Measurements from ENCODE around the gene APOBEC3F.

APOBEC3F gene

DNA sequence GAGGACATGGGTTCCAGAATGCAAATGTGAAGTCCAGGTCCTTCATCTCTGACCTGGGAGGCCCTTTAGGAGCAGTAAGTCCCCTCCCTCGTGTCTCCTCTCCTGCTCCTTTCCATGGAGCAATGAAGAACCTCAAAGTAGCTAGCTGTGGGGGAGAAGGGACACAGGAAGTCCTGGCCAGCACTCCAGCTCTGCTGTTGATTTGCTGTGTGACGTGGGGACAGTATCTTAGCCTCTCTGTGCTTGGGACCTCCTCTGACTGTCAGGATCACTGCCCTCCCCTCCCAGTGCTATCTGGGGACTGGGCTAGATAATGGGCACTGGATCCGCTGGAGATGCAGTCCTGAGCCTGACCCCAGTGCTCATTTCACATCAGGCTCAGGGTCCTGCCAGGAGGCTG is 55.3 kb downstream of the APOBEC3F start:
- no peak for DNase-seq

GRCh38 chr22:39097098-39098020 is 56.7 kb downstream of the APOBEC3F start, which contains the start of gene APOBEC3H:
Gene APOBEC3H, plus strand, starts transcription at chr22:39097244. Its CDS starts 3,035 bp downstream, at chr22:39100279.
- DNase-seq, result no peak

- no peak for DNase-seq
Measured at GRCh38 chr22:39098026-39098425, 57.4 kb downstream of the APOBEC3F start.

DNA sequence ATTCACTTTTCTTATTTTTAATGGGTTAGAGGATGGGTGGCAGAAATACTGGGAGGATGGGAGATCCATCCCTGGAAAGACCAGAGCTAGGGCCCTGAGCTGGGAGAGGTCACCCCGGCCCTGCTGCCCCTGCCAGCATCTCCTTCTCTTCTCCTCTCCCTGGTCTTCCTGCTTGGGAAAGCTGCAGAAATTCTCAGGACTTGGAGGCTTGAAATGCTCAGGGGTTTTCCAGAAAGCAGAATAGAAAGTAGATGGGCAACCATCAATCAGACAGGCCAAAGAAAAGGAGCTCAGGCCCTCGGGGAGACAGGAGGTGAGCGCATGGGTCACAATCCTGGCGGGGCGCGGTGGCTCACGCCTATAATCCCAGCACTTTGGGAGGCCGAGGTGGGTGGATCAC is 57.9 kb downstream of the APOBEC3F start:
- no peak for DNase-seq

DNA sequence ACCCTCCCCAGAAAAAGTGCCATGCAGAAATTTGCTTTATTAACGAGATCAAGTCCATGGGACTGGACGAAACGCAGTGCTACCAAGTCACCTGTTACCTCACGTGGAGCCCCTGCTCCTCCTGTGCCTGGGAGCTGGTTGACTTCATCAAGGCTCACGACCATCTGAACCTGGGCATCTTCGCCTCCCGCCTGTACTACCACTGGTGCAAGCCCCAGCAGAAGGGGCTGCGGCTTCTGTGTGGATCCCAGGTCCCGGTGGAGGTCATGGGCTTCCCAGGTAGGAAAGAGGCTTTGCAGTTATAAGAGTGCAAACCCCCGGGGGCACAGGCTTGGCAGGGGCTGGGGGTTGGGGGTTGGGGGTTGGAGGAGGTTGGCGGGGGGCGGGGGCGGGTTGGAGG is 60.6 kb downstream of the APOBEC3F start:
- DNase-seq, result no peak

DNA sequence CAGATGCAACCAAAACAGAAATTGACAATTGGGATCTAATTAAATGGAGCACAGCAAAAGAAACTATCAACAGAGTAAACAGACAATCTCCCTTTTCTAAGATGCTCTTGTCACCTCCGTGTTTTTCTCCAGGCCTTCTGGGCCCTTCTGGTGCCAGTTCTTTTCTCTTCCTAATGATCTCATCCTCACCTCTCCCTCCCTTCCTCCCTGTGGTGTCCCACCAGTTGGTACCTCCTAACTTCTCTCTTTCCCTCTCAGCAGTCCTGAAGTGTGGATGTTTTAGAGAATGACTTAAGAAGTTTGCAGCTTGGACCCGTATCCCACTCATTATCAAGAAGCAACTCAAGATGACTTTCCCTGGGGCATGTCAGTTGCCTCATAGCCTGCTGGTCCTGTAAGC is 62.8 kb downstream of the APOBEC3F start:
- no peak for DNase-seq
